Ishikawa (cell line): ENCODE results near the gene RHO.

Experiments
- CEBPB ChIP-seq: IDR thresholded peaks from 2 replicates; pipeline ENCODE4 v1.6.1; 2012
- CREB1 ChIP-seq: IDR thresholded peaks from 2 replicates; pipeline ENCODE4 v1.6.1; 2012; ENCODE audit warnings: low read depth
- EGR1 ChIP-seq: IDR thresholded peaks from 2 replicates; pipeline ENCODE4 v1.6.1; 2012
- EP300 ChIP-seq: IDR thresholded peaks from 2 replicates; pipeline ENCODE4 v1.6.1; 2012; ENCODE audit warnings: borderline replicate concordance
- FOXM1 ChIP-seq: IDR thresholded peaks from 2 replicates; pipeline ENCODE4 v1.6.1; 2012; ENCODE audit warnings: low read depth, borderline replicate concordance
- MAX ChIP-seq: IDR thresholded peaks from 2 replicates; pipeline ENCODE4 v1.6.1; 2012
- NFIC ChIP-seq: IDR thresholded peaks from 2 replicates; pipeline ENCODE4 v1.6.1; 2012
- RAD21 ChIP-seq: IDR thresholded peaks from 2 replicates; pipeline ENCODE4 v1.6.1; 2012; ENCODE audit warnings: low read depth
- REST ChIP-seq: IDR thresholded peaks from 2 replicates; pipeline ENCODE4 v1.6.1; 2012; ENCODE audit warnings: low read depth, mild to moderate bottlenecking
- TAF1 ChIP-seq: IDR thresholded peaks from 2 replicates; pipeline ENCODE4 v1.6.1; 2012; ENCODE audit warnings: low read depth, mild to moderate bottlenecking
- TCF12 ChIP-seq: IDR thresholded peaks from 2 replicates; pipeline ENCODE4 v1.6.1; 2012; ENCODE audit warnings: low read depth
- TEAD4 ChIP-seq: IDR thresholded peaks from 2 replicates; pipeline ENCODE4 v1.6.1; 2012
- USF1 ChIP-seq: IDR thresholded peaks from 2 replicates; pipeline ENCODE4 v1.6.1; 2012
- YY1 ChIP-seq: IDR thresholded peaks from 2 replicates; pipeline ENCODE4 v1.6.1; 2012; ENCODE audit warnings: low read depth
- ZBTB7A ChIP-seq: IDR thresholded peaks from 2 replicates; pipeline ENCODE4 v1.6.1; 2012; ENCODE audit warnings: low read depth

The RHO gene

GRCh38 chr3:129526121-129526900 lies 2.1 kb upstream of the RHO start:
- TF ChIP-seq NFIC = no peak
- TF ChIP-seq YY1 = no peak
- TF ChIP-seq EP300 = no peak
- no peak for TF ChIP-seq TEAD4
- TF ChIP-seq REST = no peak

GRCh38 chr3:129527262-129527661 lies 1.2 kb upstream of the RHO start:
- no peak for TF ChIP-seq ZBTB7A
- TF ChIP-seq USF1 = no peak
- TF ChIP-seq TCF12 = no peak
- TF ChIP-seq CEBPB = no peak
- TF ChIP-seq RAD21 = no peak
- TF ChIP-seq TAF1 = no peak
- TF ChIP-seq TEAD4 = no peak

GRCh38 chr3:129529436-129530210 lies 1.2 kb downstream of the RHO start:
- no peak for TF ChIP-seq TEAD4

GRCh38 chr3:129530251-129530791 lies 1.9 kb downstream of the RHO start:
- no peak for TF ChIP-seq REST
- no peak for TF ChIP-seq CEBPB

GRCh38 chr3:129530821-129531220 lies 2.4 kb downstream of the RHO start:
- no peak for TF ChIP-seq USF1
- no peak for TF ChIP-seq REST
- no peak for TF ChIP-seq CREB1
- no peak for TF ChIP-seq NFIC
- no peak for TF ChIP-seq EP300
- TF ChIP-seq TCF12 = no peak
- no peak for TF ChIP-seq MAX
- TF ChIP-seq ZBTB7A = no peak
- TF ChIP-seq RAD21 = no peak
- TF ChIP-seq TEAD4 = no peak
- TF ChIP-seq EGR1 = no peak
- TF ChIP-seq YY1 = no peak
- no peak for TF ChIP-seq TAF1
- no peak for TF ChIP-seq FOXM1
- no peak for TF ChIP-seq CEBPB
